HG02885 (cell line): ENCODE measurements around the gene RNF17.

Experiments used
- ATAC-seq: cut with Tn5 transposase; IDR thresholded peaks from one replicate; pipeline ENCODE4 v1.9.1; 2021; ENCODE audit warnings: mild to moderate bottlenecking; ENCODE audit not compliant: unreplicated experiment, poor library complexity

RNF17 gene, protein sequence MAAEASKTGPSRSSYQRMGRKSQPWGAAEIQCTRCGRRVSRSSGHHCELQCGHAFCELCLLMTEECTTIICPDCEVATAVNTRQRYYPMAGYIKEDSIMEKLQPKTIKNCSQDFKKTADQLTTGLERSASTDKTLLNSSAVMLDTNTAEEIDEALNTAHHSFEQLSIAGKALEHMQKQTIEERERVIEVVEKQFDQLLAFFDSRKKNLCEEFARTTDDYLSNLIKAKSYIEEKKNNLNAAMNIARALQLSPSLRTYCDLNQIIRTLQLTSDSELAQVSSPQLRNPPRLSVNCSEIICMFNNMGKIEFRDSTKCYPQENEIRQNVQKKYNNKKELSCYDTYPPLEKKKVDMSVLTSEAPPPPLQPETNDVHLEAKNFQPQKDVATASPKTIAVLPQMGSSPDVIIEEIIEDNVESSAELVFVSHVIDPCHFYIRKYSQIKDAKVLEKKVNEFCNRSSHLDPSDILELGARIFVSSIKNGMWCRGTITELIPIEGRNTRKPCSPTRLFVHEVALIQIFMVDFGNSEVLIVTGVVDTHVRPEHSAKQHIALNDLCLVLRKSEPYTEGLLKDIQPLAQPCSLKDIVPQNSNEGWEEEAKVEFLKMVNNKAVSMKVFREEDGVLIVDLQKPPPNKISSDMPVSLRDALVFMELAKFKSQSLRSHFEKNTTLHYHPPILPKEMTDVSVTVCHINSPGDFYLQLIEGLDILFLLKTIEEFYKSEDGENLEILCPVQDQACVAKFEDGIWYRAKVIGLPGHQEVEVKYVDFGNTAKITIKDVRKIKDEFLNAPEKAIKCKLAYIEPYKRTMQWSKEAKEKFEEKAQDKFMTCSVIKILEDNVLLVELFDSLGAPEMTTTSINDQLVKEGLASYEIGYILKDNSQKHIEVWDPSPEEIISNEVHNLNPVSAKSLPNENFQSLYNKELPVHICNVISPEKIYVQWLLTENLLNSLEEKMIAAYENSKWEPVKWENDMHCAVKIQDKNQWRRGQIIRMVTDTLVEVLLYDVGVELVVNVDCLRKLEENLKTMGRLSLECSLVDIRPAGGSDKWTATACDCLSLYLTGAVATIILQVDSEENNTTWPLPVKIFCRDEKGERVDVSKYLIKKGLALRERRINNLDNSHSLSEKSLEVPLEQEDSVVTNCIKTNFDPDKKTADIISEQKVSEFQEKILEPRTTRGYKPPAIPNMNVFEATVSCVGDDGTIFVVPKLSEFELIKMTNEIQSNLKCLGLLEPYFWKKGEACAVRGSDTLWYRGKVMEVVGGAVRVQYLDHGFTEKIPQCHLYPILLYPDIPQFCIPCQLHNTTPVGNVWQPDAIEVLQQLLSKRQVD (N-terminal part only)

DNA sequence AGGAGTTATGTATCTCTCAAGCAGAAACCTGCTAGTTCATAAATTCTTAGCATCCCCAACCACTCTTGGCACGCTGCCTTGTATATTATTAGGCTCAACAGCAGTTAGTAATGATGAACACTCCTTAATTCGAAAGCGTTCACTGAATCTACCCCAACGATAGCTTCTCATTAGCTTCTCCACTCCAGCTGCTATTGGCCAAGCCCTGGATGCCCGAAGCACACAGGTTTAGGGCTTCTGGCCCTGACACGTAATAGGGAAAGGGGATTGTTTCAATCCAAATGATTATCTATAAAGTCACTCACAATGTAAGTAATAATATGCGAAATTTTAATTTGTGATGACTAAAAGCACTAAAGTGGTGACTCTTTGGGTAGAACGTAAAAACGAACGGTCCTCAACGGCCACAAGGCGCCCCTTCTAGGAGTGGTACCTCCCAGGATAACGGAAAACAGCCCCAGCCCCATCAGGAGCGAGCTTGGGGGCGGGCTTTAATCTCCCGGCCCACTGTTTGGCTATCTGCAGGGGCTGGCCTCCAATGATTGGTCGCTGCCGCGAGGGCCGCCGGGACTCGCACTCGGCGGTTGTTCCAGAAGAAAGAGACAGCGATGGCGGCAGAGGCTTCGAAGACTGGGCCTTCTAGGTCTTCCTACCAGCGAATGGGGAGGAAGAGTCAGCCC is at the start of gene RNF17:
TSS of gene RNF17 (plus strand) at position 574 of the 680 bp plus-strand sequence. CDS start at position 609, 35 bp downstream.
- ATAC-seq = no peak

DNA sequence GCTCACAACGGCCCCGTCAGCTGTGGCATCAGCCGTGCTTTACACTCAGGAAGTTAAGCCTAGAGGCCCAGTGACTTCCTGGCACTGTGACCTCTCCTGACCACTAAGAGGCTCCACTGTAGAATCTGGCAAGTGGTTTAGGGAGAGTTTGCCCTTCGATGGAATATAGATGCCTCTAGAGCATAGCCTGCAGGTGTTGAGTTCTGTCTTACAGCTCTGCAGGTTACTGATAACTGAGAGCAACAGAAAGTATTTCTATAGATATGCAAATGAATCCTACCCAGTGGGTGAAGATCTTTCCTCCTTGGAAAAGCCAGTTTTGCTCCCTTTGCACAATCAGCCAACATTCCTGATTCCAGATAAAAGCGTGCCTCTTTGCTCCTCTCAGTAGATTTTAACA is 48.0 kb upstream of the RNF17 start:
- ATAC-seq = no peak

DNA sequence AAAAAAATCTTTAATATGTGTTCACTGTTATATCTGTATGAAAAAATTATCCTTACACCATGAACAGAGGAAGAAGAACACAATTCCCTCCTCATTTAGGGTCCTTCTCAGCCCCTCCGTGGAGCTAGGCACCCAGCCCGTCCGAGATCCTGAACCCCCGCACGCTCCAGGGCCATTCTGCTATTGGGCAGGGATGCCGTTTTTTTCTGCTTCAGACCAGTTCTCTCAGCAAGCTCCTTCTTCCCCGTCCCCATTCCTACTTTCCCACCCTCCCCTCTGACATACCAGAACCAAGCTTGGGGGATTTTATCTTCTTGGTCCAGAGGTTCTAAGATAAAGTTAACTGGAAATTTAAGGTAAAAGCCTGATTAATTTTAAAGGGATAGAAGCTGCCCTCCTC is 47.5 kb upstream of the RNF17 start:
- no peak for ATAC-seq

DNA sequence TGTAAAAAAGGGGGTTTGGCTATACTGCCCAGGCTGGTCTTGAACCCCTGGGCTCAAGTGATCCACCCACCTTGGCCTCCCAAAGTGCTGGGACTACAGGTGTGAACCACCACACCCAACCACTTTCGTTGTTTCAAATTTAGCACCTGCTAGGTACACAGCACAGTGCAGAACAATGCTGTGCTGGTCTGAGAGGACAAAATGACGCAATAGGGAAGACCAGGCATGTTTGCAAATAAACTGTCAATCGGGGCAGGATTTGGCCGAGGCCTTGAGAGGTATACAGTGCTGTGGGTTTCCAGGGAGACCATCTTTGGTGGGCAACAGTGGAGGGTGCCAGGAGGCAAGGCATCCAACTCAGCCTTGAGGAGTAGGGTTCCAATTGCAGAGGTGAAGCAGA is 46.8 kb upstream of the RNF17 start:
- no peak for ATAC-seq

DNA sequence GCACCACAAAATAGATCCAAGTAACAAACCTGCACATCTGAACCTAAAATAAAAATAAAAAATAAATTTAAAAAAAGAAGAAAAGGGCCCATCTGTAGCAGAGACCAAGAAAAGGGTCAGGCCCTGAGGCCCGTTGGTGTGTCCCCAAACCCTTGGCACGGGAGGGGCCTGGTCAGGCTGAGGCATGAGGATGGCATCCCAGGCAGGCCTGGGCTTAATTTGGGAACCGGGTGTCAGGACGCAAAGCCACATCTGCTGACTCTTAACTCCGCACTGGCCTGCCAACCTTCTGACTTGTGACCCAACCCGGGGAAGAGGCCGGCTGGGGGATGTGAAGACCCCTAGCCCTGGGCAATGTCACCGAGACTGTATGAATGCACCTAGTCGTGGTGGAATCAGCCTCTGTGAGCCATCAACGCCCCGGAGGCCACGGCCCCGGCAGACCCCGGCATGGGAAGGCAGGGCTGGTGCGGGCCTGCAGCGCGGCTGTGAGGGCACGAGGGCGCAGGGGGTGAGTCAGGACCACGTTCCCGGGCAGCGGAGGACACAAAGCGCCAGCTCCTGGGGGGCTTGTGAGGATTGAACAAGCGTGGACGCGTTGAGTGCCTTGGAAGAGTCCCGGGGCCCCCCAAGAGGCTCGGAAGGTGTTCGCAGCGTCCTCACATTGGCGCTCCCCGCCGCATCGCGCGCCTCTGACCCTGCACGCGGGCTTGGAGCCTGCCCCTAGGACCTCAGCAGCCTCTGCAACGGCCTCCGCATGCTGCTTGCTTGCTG is 45.6 kb upstream of the RNF17 start:
- no peak for ATAC-seq

DNA sequence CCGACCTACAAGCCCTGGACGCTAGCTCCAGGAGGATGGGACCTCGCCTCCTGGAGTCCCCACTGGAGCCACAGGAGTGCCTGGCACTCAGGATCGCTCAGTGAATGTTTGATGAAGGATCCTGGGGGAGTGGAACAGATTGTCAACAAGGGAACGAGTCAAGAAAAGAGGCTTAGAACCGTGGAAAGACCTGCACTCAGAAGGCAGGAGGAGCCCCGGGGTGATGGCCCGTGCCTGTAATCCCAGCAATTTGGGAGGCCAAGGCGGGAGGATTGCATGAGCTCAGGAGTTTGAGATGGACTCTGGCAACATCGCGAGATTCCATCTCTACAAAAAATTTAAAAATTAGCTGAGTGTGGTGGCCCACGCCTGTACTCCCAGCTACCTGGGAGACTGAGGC is 44.8 kb upstream of the RNF17 start:
- ATAC-seq = no peak

DNA sequence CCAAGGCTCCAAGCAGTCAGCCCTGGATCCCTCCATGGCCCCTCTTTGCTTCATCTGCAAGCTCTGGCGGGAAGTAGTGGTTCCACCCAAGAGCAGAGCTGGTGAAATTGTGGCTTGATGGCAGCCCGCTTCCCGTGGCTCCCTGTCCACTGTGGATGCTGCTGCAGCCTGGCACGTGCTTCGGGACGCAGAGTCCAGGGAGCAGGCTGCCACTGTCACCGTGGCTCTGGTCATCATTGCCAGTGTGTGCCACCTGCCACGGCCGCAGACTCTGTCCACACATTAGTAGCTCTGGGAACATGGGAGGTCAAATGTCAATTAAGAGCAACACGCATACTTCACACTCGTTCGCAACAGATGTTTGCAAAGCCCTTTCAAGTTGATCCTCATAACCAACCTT is 40.8 kb upstream of the RNF17 start:
- ATAC-seq = no peak

DNA sequence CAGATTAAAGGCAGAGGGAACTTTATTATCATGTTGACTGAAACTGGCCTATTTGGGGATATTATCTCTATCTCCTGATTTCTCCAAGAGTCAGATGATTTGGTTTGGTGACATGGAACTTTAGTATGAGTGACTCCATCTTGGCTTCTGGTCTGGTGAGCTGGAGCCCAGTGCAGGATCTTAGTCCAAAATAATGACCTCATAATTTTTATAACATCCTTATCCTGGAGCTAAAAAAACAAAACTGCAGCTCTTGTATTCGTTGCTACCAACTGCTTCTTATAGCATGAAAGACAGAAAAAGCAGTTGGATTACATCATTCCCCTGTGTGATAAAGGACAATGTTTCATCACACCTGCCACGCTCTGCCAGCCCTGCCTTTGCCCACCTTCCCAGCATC is 39.3 kb upstream of the RNF17 start:
- no peak for ATAC-seq

DNA sequence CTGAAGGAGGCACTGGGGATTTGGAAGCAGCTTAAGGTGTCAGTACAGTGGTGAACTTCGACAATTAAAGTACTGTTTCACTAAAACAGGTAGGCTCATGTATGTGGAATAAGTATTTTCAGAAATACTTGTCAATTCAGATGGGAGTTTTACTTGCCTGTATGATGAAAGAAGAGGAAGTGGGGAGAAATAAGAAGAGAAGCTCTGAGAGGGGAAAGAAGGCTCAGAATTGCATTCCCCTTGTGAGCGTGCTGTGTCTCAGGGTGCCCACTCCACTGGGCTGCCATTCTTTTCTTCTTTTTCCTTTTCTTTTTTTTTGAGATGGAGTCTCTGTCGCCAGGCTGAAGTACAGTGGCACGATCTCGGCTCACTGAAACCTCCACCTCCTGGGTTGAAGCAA is 38.6 kb upstream of the RNF17 start:
- no peak for ATAC-seq

DNA sequence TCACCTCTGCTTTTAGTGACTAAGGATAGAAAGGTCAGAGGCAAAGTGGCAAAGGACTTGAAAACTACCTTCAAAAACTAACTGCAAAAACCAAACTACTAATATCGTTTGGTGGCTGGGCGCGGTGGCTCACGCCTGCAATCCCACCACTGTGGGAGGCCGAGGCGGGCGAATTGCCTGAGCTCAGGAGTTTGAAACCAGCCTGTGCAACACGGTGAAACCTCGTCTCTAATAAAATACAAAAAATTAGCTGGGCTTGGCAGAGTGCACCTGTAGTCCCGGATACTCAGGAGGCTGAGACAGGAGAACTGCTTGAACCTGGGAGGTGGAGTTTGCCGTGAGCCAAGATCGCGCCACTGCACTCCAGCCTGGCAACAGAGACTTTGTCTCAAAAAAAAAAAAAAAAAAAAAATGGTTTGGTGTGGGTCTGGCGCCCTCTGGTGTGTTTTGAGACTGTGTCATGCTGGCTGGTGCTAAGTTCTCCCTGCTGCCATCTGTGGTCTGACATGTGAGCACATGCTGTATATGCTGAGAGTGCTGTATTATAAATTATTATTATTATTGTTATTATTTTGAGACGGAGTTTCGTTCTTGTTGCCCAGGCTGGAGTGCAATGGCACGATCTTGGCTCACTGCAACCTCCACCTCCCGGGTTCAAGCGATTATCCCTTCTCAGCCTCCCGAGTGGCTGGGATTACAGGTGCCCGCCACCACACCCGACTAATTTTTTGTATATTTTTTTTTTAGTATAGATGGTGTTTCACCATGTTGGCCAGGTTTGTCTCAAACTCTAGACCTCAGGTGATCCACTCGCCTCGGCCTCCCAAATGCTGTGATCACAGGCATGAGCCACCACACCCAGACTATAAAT is 36.0 kb upstream of the RNF17 start:
- ATAC-seq = peak; percentile 86

DNA sequence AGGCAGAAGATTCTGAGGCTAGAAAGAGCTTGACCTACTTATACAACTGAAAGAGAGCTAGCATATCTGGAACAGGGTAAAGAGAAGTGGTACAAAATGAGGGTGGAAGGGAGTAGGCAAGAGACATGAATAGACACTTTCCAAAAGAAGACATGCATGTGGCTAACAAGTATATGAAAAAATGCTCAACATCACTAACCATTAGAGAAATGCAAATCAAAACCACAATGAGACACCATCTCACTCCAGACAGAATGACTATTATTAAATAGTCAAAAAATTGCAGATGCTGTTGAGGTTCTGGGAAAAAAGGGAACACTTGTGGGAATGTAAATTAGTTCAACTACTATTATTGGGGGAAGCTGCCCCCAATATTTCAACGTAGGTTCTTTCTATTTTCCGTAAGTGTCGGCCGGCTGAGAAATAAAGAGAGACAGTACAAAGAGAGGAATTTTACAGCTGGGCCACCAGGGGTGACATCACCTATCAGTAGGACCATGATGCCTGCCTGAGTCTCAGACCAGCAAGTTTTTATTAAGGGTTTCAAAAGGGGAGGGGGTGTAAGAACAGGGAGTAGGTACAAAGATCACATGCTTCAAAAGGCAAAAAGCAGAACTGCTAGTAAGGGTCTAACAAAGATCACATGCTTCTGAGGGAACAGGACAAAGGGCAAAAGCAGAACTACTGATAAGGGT is 32.9 kb upstream of the RNF17 start:
- ATAC-seq = peak; percentile 74

DNA sequence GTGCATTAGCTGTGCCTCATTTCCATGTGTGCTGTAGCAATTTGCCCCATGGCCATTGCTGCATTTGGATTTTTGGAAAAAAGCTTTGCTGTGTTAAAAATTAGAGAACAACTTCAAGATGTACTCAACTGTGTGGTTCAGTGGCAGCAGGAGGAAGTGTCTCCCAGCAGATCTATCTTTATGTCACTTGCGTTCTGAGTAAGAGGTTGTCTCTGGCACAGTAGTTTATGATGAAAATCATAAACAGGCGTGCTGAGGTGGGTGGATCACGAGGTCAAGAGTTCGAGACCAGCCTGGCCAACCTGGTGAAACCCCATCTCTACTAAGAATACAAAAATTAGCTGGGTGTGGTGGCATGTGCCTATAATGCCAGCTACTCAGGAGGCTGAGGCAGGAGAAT is 29.0 kb upstream of the RNF17 start:
- no peak for ATAC-seq

DNA sequence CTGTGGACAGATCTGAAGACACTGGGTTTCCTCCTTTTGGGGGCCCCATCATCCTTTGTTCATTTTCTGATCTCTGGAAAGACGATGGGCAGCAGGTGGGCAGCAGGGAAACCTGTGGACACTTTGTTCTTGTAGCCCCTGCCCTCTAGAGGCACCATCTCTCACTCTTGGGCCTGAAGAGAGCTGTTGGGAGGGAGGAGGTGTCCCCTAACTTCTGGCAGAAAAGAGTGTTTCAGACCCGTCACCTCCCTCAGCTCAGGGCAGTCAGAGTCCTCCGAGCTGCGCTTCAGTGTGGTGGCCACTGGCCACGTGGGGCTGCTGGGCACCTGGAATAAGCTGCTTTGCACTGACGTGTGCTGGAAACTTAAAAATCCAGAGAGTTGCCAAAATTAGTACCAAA is 26.9 kb upstream of the RNF17 start:
- no peak for ATAC-seq

DNA sequence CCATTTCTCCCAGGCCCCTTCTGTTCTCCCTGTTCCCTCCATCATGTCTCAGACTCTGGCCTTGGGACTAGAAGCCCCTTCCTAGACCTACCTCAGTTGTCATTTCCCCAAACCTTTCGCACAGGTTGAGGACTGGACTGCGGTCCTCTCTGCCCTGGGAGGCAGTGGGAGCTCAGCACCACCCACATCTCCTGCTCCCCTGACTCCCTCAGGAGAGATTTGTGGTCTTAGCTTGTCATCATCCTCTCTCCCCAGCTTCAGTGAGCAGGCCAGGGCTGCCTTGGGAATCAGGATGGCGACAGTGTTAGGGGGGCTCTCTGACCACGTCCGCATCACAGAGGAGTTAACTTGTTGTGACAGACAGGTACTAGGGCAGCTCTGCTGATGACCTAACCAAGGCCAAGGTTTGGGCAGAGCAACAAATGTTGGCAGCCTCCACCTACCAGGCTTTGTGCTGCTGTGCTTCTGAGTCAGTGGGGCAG is 25.6 kb upstream of the RNF17 start:
- ATAC-seq = no peak

DNA sequence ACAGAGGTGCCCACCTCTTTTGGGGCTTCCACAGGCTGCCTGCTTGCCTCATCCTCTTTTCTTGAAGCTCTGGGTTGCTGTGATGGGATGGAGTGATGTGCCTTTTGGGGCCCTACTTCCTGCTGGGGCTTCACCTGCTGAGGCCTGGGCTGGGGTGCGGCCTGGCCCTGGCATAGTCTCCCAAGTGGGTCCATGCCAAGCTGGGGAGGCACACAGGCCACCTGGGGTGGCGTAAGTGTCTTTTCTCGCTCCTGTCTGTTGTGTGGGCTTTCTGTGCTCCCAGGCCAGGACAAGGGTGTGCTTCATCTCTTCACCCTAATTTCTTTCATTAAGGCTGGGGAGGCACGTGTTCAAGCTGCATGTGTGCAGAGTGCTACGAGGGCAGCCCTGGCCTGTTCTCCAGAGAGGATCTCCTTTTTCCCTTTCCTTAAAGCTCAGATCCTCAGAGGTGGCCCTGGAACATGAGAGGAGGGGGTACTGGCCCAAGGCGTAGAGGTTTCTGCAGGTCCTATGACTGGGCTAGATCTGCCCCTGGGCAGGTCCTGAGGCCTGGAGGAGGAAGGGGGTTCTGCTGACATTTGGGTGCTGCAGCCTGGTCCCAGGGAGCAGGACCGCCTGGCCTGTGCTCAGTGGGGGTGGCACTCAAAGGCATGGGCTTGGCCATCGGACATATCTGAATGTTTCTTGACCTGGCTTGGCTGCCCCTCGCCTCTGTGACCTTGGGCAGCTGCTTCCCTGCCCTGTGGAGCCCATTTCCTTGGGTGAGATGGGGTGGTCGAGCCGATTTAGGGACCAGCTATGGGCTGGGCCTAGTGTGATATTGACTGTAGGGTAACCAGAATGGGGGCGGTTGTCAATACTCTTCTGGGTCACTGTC is 23.7 kb upstream of the RNF17 start:
- ATAC-seq = no peak

DNA sequence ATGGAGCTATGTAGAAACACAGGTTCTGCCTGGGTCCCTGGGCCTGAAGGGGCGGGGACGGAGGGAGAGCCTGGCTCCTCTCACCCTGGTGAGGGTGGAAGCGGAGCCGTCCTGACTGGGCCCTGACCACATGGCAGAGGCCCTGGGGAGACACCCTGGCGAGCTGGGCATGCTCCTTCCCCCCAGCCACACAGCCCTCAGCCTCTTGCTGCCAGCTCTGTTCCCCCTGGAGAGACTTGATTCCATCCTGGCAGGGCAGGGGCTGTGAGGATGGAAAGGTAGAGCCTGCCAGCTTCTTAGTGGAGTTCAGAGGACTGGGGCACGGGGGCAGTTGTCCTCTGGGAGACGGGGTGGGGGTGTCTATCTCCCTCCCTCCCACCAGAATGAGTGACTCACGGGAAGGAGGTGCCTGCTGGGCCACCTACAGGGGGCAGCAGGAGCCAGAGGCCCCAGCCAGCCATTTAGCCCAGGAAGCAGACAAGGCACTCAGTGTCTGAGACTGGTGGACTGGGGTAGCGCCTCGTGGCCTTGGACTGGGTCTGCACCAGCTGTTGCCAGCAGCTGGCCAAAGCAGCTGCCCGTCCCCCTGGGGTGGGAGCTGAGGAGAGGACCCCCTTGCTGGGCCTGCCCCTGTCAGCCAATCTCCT is 22.8 kb upstream of the RNF17 start:
- ATAC-seq = peak; percentile 46
